GM12878 (cell line): ENCODE results near the gene HEXIM2. TPM values are rescaled to one million over a fixed set of nuclear protein-coding genes. Genes with fewer than 3 reads are reported as not detected.
A peak's percentile ranks its signal among the peaks of the same experiment; 100 is the strongest.

ENCODE experiments used
- ATAC-seq: fragments of 200-7000 bp; cut with Tn5 transposase; 3 replicates; pipeline ENCODE4 v1.9.1; 2020; ENCODE audit warnings: mild to moderate bottlenecking, moderate library complexity
- BruUV-seq: library from RNA; stranded (reverse); fragments of 400-500 nt; replicated peaks from 2 replicates; lab custom pipeline; 2021; lab: Mats Ljungman, UMichigan
- CTCF ChIA-PET: fragments of 300-600 bp; sonication (Branson Sonifier 250); formaldehyde crosslinking; extraction: SDS; loops from one replicate; lab custom pipeline; 2021; ENCODE audit warnings: inconsistent platforms; lab: Yijun Ruan, JAX
- POLR2A ChIA-PET: fragments of 350-600 bp; formaldehyde crosslinking; extraction: SDS; loops from one replicate; lab custom pipeline; 2021; ENCODE audit warnings: inconsistent platforms; lab: Charles Lee
- RAD21 ChIA-PET: fragments of 300-600 bp; sonication (Branson Sonifier 250); formaldehyde crosslinking; loops from one replicate; lab custom pipeline; 2023; ENCODE audit warnings: antibody characterized with exemption; ENCODE audit not compliant: unreplicated experiment; lab: Charles Lee
- SMC1A ChIA-PET: fragments of 300-600 bp; sonication (Branson Sonifier 250); formaldehyde crosslinking; loops from one replicate; lab custom pipeline; 2023; ENCODE audit not compliant: unreplicated experiment, uncharacterized antibody; lab: Charles Lee
- DNase-seq: peaks from one replicate; pipeline ENCODE4 v3.0.0-alpha.2; 2011; ENCODE audit warnings: low read depth, low spot score
- FAIRE-seq: peaks from 3 replicates; lab custom pipeline; 2011; peaks lifted over from hg19 to GRCh38; lab: Jason Lieb, UNC
- H2AFZ ChIP-seq: 2 replicates; pipeline ENCODE4 v1.6.0; 2011; ENCODE audit warnings: low read depth, low read length, control low read depth; ENCODE audit not compliant: control insufficient read depth
- H3K27ac ChIP-seq: 2 replicates; pipeline ENCODE4 v1.5.1; 2011; ENCODE audit warnings: control low read depth; ENCODE audit not compliant: control insufficient read depth, insufficient read depth
- H3K27me3 ChIP-seq, 2 experiments: replicated peaks in 1 of 2; 2 replicates each; pipeline versions ENCODE4 v1.6.0 to v1.6.1; 2011; ENCODE audit warnings: low read length in 1 of 2; ENCODE audit not compliant: control insufficient read depth in 2 of 2, insufficient read depth in 2 of 2
- H3K36me3 ChIP-seq, 2 experiments: 2 replicates each; pipeline ENCODE4 v1.5.1; 2011; ENCODE audit warnings: low read length in 1 of 2; ENCODE audit not compliant: control insufficient read depth in 2 of 2, insufficient read depth in 2 of 2
- H3K4me1 ChIP-seq: 2 replicates; pipeline ENCODE4 v1.6.1; 2011; ENCODE audit warnings: mild to moderate bottlenecking, low read length, moderate library complexity, mixed read lengths; ENCODE audit not compliant: control insufficient read depth, insufficient read depth
- H3K4me2 ChIP-seq: 2 replicates; pipeline ENCODE4 v1.6.0; 2011; ENCODE audit warnings: control low read depth; ENCODE audit not compliant: control insufficient read depth, insufficient read depth
- H3K4me3 ChIP-seq: fragments of 200-600 bp; sonication (generic); 2 replicates; pipeline ENCODE4 v1.5.1; 2016
- H3K79me2 ChIP-seq: 2 replicates; pipeline ENCODE4 v1.6.0; 2011; ENCODE audit warnings: low read length; ENCODE audit not compliant: control insufficient read depth, insufficient read depth
- H3K9ac ChIP-seq: 2 replicates; pipeline ENCODE4 v1.8.0; 2011; ENCODE audit warnings: low read length, control low read depth, mixed read lengths; ENCODE audit not compliant: control insufficient read depth, insufficient read depth
- H3K9me3 ChIP-seq: replicated peaks from 3 replicates; pipeline ENCODE4 v1.5.1; 2011; ENCODE audit warnings: mild to moderate bottlenecking, low read length; ENCODE audit not compliant: control insufficient read depth, insufficient read depth
- H4K20me1 ChIP-seq: 2 replicates; pipeline ENCODE4 v1.6.0; 2011; ENCODE audit not compliant: control insufficient read depth, insufficient read depth
- CBX5 ChIP-seq: sonication (generic); IDR thresholded peaks from 2 replicates; pipeline ENCODE4 v1.6.1; 2016; ENCODE audit warnings: low read depth, moderate library complexity, mild to moderate bottlenecking, inconsistent platforms
- EZH2 ChIP-seq: IDR thresholded peaks from 2 replicates; pipeline ENCODE4 v1.6.1; 2012; ENCODE audit warnings: low read depth, mild to moderate bottlenecking, control low read depth, inconsistent platforms, low read length, borderline replicate concordance; ENCODE audit not compliant: control insufficient read depth
- HDAC2 ChIP-seq: fragments of 200-600 bp; sonication (generic); IDR thresholded peaks from 2 replicates; pipeline ENCODE4 v1.6.1; 2017
- HDGF ChIP-seq: fragments of 450-650 bp; IDR thresholded peaks from 2 replicates; pipeline ENCODE4 v1.6.1; 2016; ENCODE audit warnings: antibody characterized with exemption
- KAT2A ChIP-seq: conservative IDR thresholded peaks from 2 replicates; pipeline ENCODE4 v1.6.1; 2011; ENCODE audit warnings: low read depth, low read length; ENCODE audit not compliant: control insufficient read depth
- RB1 ChIP-seq: fragments of 450-650 bp; formaldehyde crosslinking; IDR thresholded peaks from 2 replicates; pipeline ENCODE4 v1.6.1; 2017; ENCODE audit warnings: mild to moderate bottlenecking, borderline replicate concordance
- SMAD5 ChIP-seq: IDR thresholded peaks from 2 replicates; pipeline ENCODE4 v1.6.1; 2016; ENCODE audit warnings: antibody characterized with exemption, low read depth
- STAT3 ChIP-seq: IDR thresholded peaks from 2 replicates; pipeline ENCODE4 v1.6.1; 2011; ENCODE audit warnings: low read depth, low read length, improper control_type of control experiment
- WRNIP1 ChIP-seq: IDR thresholded peaks from 2 replicates; pipeline ENCODE4 v1.6.1; 2011; ENCODE audit warnings: low read depth, low read length, improper control_type of control experiment, borderline replicate concordance
- WGBS: methylation state at CpG from one replicate; pipeline ENCODE4 v1.1.6; 2016; ENCODE audit warnings: low lambda C conversion rate; ENCODE audit not compliant: insufficient replicate concordance, insufficient coverage; ENCODE audit errors: missing lambda C conversion rate; 5-methylcytosine and 5-hydroxymethylcytosine counted together
- in situ Hi-C: fragments of 300-500 bp; cut with MboI; formaldehyde crosslinking; loops from 9 replicates; pipeline ENCODE4 v1.14.3; 2018; ENCODE audit warnings: mixed read lengths
- intact Hi-C: fragments of 100-400 bp; cut with micrococcal nuclease; formaldehyde crosslinking; loops from one replicate; pipeline ENCODE4 v1.14.2; 2022; ENCODE audit not compliant: unreplicated experiment
- polyA plus RNA-seq, 11 experiments: library from polyadenylated mRNA; depleted of rRNA in 4 of 11; unstranded in 6 of 11; stranded (reverse) in 5 of 11; fragments of >200 nt; fragmentation: Nextera tagmentation in 4 of 11; fragmentation: Illumina TruSeq in 1 of 11; extraction: Ambion mirVana in 4 of 11; extraction: Trizol in 1 of 11; gene quantifications; 1 replicate in 1 of 11; 2 replicates in 10 of 11; pipeline versions ENCODE4 v1.2.1 to v1.2.3, GENCODE V29; 2011 to 2016; ENCODE audit warnings: inconsistent platforms in 2 of 11, missing spikeins in 2 of 11, low read depth in 1 of 11
- total RNA-seq, 4 experiments: library from RNA; depleted of rRNA in 3 of 4; stranded (reverse); fragments of >200 nt in 3 of 4; fragmentation: Illumina TruSeq in 1 of 4; extraction: Trizol in 1 of 4; gene quantifications; 2 replicates each; pipeline versions ENCODE4 v1.2.1 to v1.2.3, GENCODE V29; 2013 to 2021
- TF ChIP-seq, protein P1 (sequence below): IDR thresholded peaks from 2 replicates; pipeline ENCODE4 v1.6.1; 2012; ENCODE audit warnings: mild to moderate bottlenecking, low read depth, low read length
- TF ChIP-seq, protein P2 (sequence below): IDR thresholded peaks from 2 replicates; pipeline ENCODE4 v1.6.1; 2011; ENCODE audit warnings: mild to moderate bottlenecking, low read depth, low read length, moderate library complexity; ENCODE audit not compliant: insufficient replicate concordance
- TF ChIP-seq, protein P3 (sequence below): fragments of 450-650 bp; IDR thresholded peaks from 2 replicates; pipeline ENCODE4 v1.6.1; 2018; ENCODE audit warnings: borderline replicate concordance, mild to moderate bottlenecking; ENCODE audit not compliant: partially characterized antibody

The HEXIM2 gene
- total and polyA plus RNA-seq, 10 of the 15 experiments (the other 5 are each of a cell fraction or from before 2014, with no cell fraction given): 0.10 to 10.3 (median 6.4) TPM

DNA sequence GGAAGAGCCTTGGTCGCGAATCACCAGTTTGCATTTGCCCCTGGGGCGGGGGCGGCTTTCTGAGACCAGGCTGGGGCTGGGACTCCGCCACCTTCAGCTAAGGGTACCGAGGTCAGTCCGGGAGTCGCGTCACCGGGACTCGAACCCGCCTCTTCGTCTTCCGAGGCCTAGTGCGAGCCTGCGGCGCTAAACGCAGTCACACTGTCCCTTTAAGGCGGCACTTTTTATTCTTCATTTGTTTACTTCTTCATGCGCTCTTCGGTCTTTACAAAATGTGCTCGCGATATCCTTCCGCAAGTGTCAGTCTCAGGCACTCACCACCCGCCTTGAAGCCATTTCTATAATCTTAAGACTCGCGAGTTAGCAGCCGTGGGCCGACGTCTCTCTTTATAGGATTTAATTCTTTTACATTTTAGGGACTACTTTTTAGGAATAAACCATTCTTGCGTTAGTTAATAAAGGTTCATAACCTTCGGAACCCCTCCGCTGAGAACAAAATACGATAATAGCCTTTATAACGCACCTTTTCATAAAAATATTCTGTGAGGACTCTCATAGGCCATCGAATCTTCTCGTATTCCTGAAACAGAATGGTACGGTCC lies 14.0 kb upstream of the HEXIM2 start (continued):
- TF ChIP-seq, protein P1, sequence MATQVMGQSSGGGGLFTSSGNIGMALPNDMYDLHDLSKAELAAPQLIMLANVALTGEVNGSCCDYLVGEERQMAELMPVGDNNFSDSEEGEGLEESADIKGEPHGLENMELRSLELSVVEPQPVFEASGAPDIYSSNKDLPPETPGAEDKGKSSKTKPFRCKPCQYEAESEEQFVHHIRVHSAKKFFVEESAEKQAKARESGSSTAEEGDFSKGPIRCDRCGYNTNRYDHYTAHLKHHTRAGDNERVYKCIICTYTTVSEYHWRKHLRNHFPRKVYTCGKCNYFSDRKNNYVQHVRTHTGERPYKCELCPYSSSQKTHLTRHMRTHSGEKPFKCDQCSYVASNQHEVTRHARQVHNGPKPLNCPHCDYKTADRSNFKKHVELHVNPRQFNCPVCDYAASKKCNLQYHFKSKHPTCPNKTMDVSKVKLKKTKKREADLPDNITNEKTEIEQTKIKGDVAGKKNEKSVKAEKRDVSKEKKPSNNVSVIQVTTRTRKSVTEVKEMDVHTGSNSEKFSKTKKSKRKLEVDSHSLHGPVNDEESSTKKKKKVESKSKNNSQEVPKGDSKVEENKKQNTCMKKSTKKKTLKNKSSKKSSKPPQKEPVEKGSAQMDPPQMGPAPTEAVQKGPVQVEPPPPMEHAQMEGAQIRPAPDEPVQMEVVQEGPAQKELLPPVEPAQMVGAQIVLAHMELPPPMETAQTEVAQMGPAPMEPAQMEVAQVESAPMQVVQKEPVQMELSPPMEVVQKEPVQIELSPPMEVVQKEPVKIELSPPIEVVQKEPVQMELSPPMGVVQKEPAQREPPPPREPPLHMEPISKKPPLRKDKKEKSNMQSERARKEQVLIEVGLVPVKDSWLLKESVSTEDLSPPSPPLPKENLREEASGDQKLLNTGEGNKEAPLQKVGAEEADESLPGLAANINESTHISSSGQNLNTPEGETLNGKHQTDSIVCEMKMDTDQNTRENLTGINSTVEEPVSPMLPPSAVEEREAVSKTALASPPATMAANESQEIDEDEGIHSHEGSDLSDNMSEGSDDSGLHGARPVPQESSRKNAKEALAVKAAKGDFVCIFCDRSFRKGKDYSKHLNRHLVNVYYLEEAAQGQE: no peak
- TF ChIP-seq STAT3 (no peak), CBX5 (peak; percentile 74; the same call in 1 of the 2 replicates)
- TF ChIP-seq, all 136 proteins: peak for 65

DNA sequence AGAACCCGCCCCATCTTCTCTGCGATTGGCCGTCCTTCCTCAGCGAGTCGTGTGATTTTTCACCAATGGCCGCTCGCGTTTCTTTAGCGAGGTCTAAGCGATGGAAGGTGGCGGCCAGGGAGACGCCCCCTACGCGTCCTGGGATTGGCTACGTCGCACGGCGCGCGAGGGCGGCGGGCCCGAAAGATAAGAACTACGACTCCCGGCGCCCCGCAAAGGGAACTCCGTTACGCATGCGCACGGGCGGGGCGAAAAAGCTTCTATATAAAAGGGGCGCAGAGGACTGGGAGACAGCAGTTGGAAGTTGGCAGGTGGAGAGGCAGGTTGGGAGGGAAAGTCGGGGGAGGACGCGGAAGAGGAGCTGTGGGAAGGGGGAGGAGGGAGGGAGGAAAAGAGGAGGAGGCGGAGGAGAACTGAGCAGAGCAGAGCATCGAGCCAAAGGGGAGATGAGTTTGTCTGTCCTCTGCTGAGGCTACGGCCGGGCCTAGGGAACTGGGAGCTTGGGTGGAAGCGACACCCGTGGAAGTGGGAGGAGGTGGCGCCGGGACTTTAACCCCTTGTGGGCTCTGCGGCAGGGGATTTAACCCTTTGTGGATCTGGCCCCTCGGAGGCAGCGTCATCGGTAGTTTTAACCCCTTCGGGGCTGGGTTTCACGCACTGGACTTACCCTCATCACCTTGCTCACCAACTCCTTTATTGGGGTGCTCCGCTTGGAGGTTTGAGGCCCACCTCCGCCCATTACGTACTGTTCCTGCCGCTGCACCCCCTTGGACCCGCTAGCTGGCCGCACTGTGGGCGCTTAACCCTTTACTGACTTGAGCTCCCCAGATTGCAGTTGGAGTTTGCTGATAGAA lies 13.3 kb upstream of the HEXIM2 start, which contains the start of gene HEXIM1:
TSS of gene HEXIM1 (plus strand) at position 293 of the 854 bp plus-strand sequence. CDS start 716 bp downstream, outside the sequence.
- DNase-seq (peak; percentile 95), FAIRE-seq (peak; percentile 84), ATAC-seq (peak; percentile 83)
- Histone ChIP-seq H2AFZ (peak within 1 kb of the TSS; percentile 90), H3K9me3 (no peaks in the 10 kb centered on the region), H3K27me3 (no peaks in the 10 kb centered on the region), H3K4me2 (peak within 1 kb of the TSS; percentile 96), H3K27ac (peak within 1 kb of the TSS; percentile 100), H3K4me1 (peaks cover 23% of the 10 kb centered on the region), H3K36me3 (no peaks in the 10 kb centered on the region), H4K20me1 (no peaks in the 10 kb centered on the region; the same call in 1 of the 2 replicates), H3K79me2 (peaks cover 45% of the 10 kb centered on the region), H3K9ac (peak within 1 kb of the TSS; percentile 98), H3K4me3 (peak within 1 kb of the TSS; percentile 96)
- ChIA-PET RAD21 (interaction anchor here (0.5 to 6.7 kb wide), 13 partner anchors 12 to 373 kb away, joined by 3 to 121 read pairs (median 4); partner anchors contain the start of genes ACBD4 and HEXIM2), SMC1A (interaction anchor here (0.9 to 6.7 kb wide), 9 partner anchors 13 to 261 kb away, joined by 3 to 114 read pairs (median 11); partner anchors contain the start of genes ACBD4 and HEXIM2), POLR2A (interaction anchor here (0.5 to 7.1 kb wide), 24 partner anchors 13 to 433 kb away, joined by 3 to 239 read pairs (median 5); partner anchors contain the start of genes ACBD4, EFTUD2, FMNL1 and HEXIM2), CTCF (interaction anchor here (0.6 to 11.0 kb wide), 20 partner anchors 8 to 264 kb away, joined by 3 to 280 read pairs (median 5); partner anchors contain the start of genes ACBD4, EFTUD2 and HEXIM2)
- BruUV-seq: TSS peak; percentile 82
- under 1% methylated on average over 55 of the region's 58 CpGs for WGBS
- in situ Hi-C loops: no loop called here
- intact Hi-C loops: loop anchor here (1.0 to 5.0 kb wide), 3 partner anchors 13 to 154 kb away; partner anchors contain the start of gene HEXIM2
- peak; percentile 100 for TF ChIP-seq SMAD5
- no peak for TF ChIP-seq KAT2A
- TF ChIP-seq, protein P2, sequence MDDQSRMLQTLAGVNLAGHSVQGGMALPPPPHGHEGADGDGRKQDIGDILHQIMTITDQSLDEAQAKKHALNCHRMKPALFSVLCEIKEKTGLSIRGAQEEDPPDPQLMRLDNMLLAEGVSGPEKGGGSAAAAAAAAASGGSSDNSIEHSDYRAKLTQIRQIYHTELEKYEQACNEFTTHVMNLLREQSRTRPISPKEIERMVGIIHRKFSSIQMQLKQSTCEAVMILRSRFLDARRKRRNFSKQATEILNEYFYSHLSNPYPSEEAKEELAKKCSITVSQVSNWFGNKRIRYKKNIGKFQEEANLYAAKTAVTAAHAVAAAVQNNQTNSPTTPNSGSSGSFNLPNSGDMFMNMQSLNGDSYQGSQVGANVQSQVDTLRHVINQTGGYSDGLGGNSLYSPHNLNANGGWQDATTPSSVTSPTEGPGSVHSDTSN: peak; percentile 86
- TF ChIP-seq, protein P3, sequence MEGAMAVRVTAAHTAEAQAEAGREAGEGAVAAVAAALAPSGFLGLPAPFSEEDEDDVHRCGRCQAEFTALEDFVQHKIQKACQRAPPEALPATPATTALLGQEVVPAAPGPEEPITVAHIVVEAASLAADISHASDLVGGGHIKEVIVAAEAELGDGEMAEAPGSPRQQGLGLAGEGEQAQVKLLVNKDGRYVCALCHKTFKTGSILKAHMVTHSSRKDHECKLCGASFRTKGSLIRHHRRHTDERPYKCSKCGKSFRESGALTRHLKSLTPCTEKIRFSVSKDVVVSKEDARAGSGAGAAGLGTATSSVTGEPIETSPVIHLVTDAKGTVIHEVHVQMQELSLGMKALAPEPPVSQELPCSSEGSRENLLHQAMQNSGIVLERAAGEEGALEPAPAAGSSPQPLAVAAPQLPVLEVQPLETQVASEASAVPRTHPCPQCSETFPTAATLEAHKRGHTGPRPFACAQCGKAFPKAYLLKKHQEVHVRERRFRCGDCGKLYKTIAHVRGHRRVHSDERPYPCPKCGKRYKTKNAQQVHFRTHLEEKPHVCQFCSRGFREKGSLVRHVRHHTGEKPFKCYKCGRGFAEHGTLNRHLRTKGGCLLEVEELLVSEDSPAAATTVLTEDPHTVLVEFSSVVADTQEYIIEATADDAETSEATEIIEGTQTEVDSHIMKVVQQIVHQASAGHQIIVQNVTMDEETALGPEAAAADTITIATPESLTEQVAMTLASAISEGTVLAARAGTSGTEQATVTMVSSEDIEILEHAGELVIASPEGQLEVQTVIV: peak; percentile 80
- TF ChIP-seq HDGF: peak; percentile 98
- no peak for TF ChIP-seq WRNIP1
- no peak; the same call in 1 of the 2 replicates for TF ChIP-seq HDAC2
- 0 out of 2 replicates have a peak, but pooled peaks have one; percentile 39 for TF ChIP-seq RB1
- no peak for TF ChIP-seq EZH2
